ENCODE results near the gene AKR1E2. TPM values are rescaled to one million over a fixed set of nuclear protein-coding genes. Genes with fewer than 3 reads are reported as not detected.

The AKR1E2 gene
- total and polyA plus RNA-seq, 9 of the 15 experiments (the other 6 are each of a cell fraction or from before 2014, with no cell fraction given) = 4.2 to 16.6 (median 9.8) TPM

DNA sequence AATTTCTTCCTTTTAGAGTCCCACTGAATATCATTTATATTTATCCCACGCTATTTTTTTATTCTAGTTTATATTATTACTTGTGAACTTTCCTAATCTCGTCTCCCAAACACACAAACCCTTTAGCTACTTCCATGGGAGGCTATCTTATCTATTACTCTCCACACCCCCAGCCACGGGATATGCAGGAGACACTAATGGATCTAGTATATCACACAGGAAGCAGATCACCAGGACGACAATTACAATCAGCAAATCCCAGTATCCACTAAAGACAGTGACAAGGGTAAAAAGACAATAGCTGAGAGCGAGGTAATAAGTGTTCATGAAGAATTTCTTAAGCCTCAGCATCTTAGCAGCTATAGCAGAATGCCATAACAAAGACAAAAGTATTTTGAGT, 3.8 kb upstream of the AKR1E2 start (continued):
- TF ChIP-seq NCOA1 (IDR thresholded peaks at IDR 0.05; ENCODE audit: low read depth) (peak; percentile 50; the same call in 1 of the 2 replicates), NFE2 (IDR thresholded peaks at IDR 0.05; ENCODE audit: low read depth) (peak; percentile 56; the same call in 1 of the 2 replicates), TCF3 (CRISPR knock-in tag; IDR thresholded peaks at IDR 0.05) (peak; percentile 88), ZFPM2 (CRISPR knock-in tag; IDR thresholded peaks at IDR 0.05) (no peak), ELF2 (CRISPR knock-in tag; IDR thresholded peaks at IDR 0.05) (no peak), NCOR1 (IDR thresholded peaks at IDR 0.05) (peak; percentile 90), ZNF175 (CRISPR knock-in tag; IDR thresholded peaks at IDR 0.05; ENCODE audit: low read depth) (no peak), TFAM (CRISPR knock-in tag; conservative IDR thresholded peaks at IDR 0.05) (no peak), RUNX1 (IDR thresholded peaks at IDR 0.05; ENCODE audit: low read depth) (no peak), L3MBTL2 (IDR thresholded peaks at IDR 0.05) (0 out of 2 replicates have a peak, but pooled peaks have one; percentile 11), MECOM (CRISPR knock-in tag; IDR thresholded peaks at IDR 0.05) (no peak), ARID1B (IDR thresholded peaks at IDR 0.05) (peak; percentile 94), SIRT6 (IDR thresholded peaks at IDR 0.05; ENCODE audit: low read depth, low read length) (no peak), ZNF354B (CRISPR knock-in tag; IDR thresholded peaks at IDR 0.05) (no peak), U2AF1 (optimal IDR thresholded peaks at IDR 0.05; ENCODE audit: low read depth, low read length) (no peak)
- TF ChIP-seq, protein P1, sequence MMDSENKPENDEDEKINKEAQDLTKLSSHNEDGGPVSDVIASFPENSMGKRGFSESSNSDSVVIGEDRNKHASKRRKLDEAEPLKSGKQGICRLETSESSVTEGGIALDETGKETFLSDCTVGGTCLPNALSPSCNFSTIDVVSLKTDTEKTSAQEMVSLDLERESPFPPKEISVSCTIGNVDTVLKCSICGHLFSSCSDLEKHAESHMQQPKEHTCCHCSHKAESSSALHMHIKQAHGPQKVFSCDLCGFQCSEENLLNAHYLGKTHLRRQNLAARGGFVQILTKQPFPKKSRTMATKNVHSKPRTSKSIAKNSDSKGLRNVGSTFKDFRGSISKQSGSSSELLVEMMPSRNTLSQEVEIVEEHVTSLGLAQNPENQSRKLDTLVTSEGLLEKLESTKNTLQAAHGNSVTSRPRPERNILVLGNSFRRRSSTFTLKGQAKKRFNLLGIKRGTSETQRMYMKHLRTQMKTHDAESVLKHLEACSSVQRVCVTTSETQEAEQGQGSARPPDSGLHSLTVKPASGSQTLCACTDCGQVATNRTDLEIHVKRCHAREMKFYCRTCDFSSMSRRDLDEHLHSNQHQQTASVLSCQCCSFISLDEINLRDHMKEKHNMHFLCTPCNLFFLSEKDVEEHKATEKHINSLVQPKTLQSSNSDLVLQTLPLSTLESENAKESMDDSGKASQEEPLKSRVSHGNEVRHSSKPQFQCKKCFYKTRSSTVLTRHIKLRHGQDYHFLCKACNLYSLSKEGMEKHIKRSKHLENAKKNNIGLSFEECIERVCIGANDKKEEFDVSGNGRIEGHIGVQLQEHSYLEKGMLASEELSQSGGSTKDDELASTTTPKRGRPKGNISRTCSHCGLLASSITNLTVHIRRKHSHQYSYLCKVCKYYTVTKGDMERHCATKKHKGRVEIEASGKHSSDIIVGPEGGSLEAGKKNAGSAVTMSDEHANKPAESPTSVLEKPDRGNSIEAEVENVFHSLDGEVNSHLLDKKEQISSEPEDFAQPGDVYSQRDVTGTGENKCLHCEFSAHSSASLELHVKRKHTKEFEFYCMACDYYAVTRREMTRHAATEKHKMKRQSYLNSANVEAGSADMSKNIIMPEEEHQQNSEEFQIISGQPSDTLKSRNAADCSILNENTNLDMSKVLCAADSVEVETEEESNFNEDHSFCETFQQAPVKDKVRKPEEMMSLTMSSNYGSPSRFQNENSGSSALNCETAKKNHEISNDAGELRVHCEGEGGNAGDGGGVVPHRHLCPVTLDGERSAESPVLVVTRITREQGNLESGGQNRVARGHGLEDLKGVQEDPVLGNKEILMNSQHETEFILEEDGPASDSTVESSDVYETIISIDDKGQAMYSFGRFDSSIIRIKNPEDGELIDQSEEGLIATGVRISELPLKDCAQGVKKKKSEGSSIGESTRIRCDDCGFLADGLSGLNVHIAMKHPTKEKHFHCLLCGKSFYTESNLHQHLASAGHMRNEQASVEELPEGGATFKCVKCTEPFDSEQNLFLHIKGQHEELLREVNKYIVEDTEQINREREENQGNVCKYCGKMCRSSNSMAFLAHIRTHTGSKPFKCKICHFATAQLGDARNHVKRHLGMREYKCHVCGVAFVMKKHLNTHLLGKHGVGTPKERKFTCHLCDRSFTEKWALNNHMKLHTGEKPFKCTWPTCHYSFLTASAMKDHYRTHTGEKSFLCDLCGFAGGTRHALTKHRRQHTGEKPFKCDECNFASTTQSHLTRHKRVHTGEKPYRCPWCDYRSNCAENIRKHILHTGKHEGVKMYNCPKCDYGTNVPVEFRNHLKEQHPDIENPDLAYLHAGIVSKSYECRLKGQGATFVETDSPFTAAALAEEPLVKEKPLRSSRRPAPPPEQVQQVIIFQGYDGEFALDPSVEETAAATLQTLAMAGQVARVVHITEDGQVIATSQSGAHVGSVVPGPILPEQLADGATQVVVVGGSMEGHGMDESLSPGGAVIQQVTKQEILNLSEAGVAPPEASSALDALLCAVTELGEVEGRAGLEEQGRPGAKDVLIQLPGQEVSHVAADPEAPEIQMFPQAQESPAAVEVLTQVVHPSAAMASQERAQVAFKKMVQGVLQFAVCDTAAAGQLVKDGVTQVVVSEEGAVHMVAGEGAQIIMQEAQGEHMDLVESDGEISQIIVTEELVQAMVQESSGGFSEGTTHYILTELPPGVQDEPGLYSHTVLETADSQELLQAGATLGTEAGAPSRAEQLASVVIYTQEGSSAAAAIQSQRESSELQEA (IDR thresholded peaks at IDR 0.05; ENCODE audit: low read depth) = no peak
- TF ChIP-seq, protein P2, sequence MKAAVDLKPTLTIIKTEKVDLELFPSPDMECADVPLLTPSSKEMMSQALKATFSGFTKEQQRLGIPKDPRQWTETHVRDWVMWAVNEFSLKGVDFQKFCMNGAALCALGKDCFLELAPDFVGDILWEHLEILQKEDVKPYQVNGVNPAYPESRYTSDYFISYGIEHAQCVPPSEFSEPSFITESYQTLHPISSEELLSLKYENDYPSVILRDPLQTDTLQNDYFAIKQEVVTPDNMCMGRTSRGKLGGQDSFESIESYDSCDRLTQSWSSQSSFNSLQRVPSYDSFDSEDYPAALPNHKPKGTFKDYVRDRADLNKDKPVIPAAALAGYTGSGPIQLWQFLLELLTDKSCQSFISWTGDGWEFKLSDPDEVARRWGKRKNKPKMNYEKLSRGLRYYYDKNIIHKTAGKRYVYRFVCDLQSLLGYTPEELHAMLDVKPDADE (conservative IDR thresholded peaks at IDR 0.05; ENCODE audit: control insufficient read depth, low read depth, low read length) = no peak
- TF ChIP-seq, protein P3, sequence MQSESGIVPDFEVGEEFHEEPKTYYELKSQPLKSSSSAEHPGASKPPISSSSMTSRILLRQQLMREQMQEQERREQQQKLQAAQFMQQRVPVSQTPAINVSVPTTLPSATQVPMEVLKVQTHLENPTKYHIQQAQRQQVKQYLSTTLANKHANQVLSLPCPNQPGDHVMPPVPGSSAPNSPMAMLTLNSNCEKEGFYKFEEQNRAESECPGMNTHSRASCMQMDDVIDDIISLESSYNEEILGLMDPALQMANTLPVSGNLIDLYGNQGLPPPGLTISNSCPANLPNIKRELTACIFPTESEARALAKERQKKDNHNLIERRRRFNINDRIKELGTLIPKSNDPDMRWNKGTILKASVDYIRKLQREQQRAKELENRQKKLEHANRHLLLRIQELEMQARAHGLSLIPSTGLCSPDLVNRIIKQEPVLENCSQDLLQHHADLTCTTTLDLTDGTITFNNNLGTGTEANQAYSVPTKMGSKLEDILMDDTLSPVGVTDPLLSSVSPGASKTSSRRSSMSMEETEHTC (IDR thresholded peaks at IDR 0.05) = peak; percentile 64; the same call in 1 of the 2 replicates
- TF ChIP-seq, protein P4, sequence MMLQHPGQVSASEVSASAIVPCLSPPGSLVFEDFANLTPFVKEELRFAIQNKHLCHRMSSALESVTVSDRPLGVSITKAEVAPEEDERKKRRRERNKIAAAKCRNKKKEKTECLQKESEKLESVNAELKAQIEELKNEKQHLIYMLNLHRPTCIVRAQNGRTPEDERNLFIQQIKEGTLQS (IDR thresholded peaks at IDR 0.05) = no peak
- TF ChIP-seq, protein P4 (CRISPR knock-in tag; conservative IDR thresholded peaks at IDR 0.05) = no peak
